ENCODE results near the gene ALPI.

DNA sequence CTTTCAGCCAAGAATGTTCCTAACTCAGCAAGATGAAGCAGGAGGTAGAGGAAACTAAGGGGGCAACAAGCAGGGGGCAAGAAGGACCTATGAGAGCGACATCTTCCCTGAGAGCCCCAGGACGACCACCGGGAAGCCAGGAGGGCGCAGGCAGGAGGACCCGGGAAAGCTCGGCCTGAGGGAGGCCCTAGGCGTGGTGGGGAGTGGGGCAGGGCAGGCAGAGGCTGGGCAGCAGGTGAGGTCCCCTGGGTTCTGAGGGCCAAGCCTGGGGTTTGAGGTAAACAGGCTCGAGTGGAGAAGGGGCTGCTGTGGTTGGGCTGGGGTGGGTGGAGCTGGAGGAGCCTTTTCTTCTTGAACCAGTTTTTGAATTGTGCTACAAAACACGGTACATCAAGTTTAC is 1.3 kb upstream of the ALPI start:
- TF ChIP-seq GLIS3 (CRISPR knock-in tag; IDR thresholded peaks at IDR 0.05) (no peak), ZNF70 (CRISPR knock-in tag; IDR thresholded peaks at IDR 0.05) (no peak), SNAI2 (CRISPR knock-in tag; IDR thresholded peaks at IDR 0.05) (no peak), ZFP3 (CRISPR knock-in tag; IDR thresholded peaks at IDR 0.05) (no peak), CREB5 (CRISPR knock-in tag; IDR thresholded peaks at IDR 0.05; ENCODE audit: low read depth) (no peak), TOX (CRISPR knock-in tag; IDR thresholded peaks at IDR 0.05; ENCODE audit: borderline replicate concordance) (no peak), CSDC2 (CRISPR knock-in tag; IDR thresholded peaks at IDR 0.05) (no peak), PPARA (CRISPR knock-in tag; IDR thresholded peaks at IDR 0.05; ENCODE audit: borderline replicate concordance) (no peak)
- TF ChIP-seq, protein P1, sequence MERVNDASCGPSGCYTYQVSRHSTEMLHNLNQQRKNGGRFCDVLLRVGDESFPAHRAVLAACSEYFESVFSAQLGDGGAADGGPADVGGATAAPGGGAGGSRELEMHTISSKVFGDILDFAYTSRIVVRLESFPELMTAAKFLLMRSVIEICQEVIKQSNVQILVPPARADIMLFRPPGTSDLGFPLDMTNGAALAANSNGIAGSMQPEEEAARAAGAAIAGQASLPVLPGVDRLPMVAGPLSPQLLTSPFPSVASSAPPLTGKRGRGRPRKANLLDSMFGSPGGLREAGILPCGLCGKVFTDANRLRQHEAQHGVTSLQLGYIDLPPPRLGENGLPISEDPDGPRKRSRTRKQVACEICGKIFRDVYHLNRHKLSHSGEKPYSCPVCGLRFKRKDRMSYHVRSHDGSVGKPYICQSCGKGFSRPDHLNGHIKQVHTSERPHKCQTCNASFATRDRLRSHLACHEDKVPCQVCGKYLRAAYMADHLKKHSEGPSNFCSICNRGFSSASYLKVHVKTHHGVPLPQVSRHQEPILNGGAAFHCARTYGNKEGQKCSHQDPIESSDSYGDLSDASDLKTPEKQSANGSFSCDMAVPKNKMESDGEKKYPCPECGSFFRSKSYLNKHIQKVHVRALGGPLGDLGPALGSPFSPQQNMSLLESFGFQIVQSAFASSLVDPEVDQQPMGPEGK (CRISPR knock-in tag; IDR thresholded peaks at IDR 0.05; ENCODE audit: borderline replicate concordance), result no peak
- TF ChIP-seq, protein P2, sequence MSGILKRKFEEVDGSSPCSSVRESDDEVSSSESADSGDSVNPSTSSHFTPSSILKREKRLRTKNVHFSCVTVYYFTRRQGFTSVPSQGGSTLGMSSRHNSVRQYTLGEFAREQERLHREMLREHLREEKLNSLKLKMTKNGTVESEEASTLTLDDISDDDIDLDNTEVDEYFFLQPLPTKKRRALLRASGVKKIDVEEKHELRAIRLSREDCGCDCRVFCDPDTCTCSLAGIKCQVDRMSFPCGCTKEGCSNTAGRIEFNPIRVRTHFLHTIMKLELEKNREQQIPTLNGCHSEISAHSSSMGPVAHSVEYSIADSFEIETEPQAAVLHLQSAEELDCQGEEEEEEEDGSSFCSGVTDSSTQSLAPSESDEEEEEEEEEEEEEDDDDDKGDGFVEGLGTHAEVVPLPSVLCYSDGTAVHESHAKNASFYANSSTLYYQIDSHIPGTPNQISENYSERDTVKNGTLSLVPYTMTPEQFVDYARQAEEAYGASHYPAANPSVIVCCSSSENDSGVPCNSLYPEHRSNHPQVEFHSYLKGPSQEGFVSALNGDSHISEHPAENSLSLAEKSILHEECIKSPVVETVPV (CRISPR knock-in tag; IDR thresholded peaks at IDR 0.05), result no peak
